ENCODE data around the gene TOM1. TPM values are rescaled to one million over a fixed set of nuclear protein-coding genes. Genes with fewer than 3 reads are reported as not detected.
A peak's percentile ranks its signal among the peaks of the same experiment; 100 is the strongest.

Gene TOM1
- total and polyA plus RNA-seq, 10 donors, result 19.9 to 92.1 (median 49.8) TPM

GRCh38 chr22:35386670-35387288, 87.1 kb downstream of the TOM1 start:
- Histone ChIP-seq H3K9me3 (no peaks in the 10 kb centered on the region), H3K4me3 (peak overlapping the region in 2 of 8 donors; percentile 10 to 32), H3K4me1 (peaks cover 0 to 18% (median 5%) of the 10 kb centered on the region in 6 donors), H3K36me3 (peaks cover 0 to 80% (median 12%) of the 10 kb centered on the region in 6 donors), H3K27me3 (replicated peaks in 1 of 7) (no peaks in the 10 kb centered on the region), H3K27ac (peak overlapping the region in 1 of 8 donors; percentile 5)
- WGBS, 5 donors, result 94 to 95% (median 94%) methylated on average over 9 to 19 of the region's 19 CpGs
- peak; percentile 82 to 90 (median 89) for TF ChIP-seq POLR2AphosphoS5 (IDR thresholded peaks at IDR 0.05)
- no peak for TF ChIP-seq CTCF (IDR thresholded peaks at IDR 0.05 in 8 of 11, conservative IDR thresholded peaks at IDR 0.05 in 3 of 11)
- TF ChIP-seq POLR2A (IDR thresholded peaks at IDR 0.05), result peak in 2 of 3 donors; percentile 2 to 12
- intact Hi-C loops (cut with DNase I; ENCODE audit: low total_unique reads), result no loop called here
- no peak for DNase-seq

- H3K27me3 ChIP-seq (replicated peaks in 1 of 7), result no peaks in the 10 kb centered on the region
- H3K4me1 ChIP-seq, result peaks cover 0 to 31% (median 4%) of the 10 kb centered on the region in 6 donors
- TF ChIP-seq POLR2AphosphoS5 (IDR thresholded peaks at IDR 0.05) (peak in 2 of 3 donors; percentile 26 to 91), CTCF (IDR thresholded peaks at IDR 0.05 in 8 of 11, conservative IDR thresholded peaks at IDR 0.05 in 3 of 11) (no peak), POLR2A (IDR thresholded peaks at IDR 0.05) (peak in 1 of 3 donors; percentile 37)
- H3K36me3 ChIP-seq, result peaks cover 0 to 76% (median 12%) of the 10 kb centered on the region in 6 donors
- H3K9me3 ChIP-seq, result no peaks in the 10 kb centered on the region
- intact Hi-C loops (cut with DNase I; ENCODE audit: low total_unique reads), result no loop called here
- no peak for DNase-seq
- H3K27ac ChIP-seq, result no peak overlapping the region
- no peak overlapping the region for H3K4me3 ChIP-seq
- WGBS, 5 donors, result 67 to 91% (median 83%) methylated on average over 4 to 5 of the region's 5 CpGs
These were observed 91.2 kb downstream of the TOM1 start for GRCh38 chr22:35390933-35391332.

GRCh38 chr22:35392357-35392756, 92.7 kb downstream of the TOM1 start:
- DNase-seq, result no peak
- peaks cover 0 to 46% (median 17%) of the 10 kb centered on the region in 6 donors for H3K4me1 ChIP-seq
- 65 to 79% (median 74%) methylated on average over 2 of the region's 2 CpGs for WGBS, 5 donors
- no peaks in the 10 kb centered on the region for H3K9me3 ChIP-seq
- peak in 2 of 3 donors; percentile 54 to 82 for TF ChIP-seq POLR2AphosphoS5 (IDR thresholded peaks at IDR 0.05)
- no peak for TF ChIP-seq POLR2A (IDR thresholded peaks at IDR 0.05)
- H3K27me3 ChIP-seq (replicated peaks in 1 of 7), result no peaks in the 10 kb centered on the region
- peaks cover 0 to 62% (median 6%) of the 10 kb centered on the region in 6 donors for H3K36me3 ChIP-seq
- intact Hi-C loops (cut with DNase I; ENCODE audit: low total_unique reads), result no loop called here
- no peak overlapping the region for H3K4me3 ChIP-seq
- peak overlapping the region in 4 of 8 donors; percentile 34 to 67 (median 41) for H3K27ac ChIP-seq

- Histone ChIP-seq H3K4me3 (no peak overlapping the region), H3K27ac (peak overlapping the region in 3 of 8 donors; percentile 19 to 67 (median 34)), H3K27me3 (replicated peaks in 1 of 7) (no peaks in the 10 kb centered on the region), H3K9me3 (no peaks in the 10 kb centered on the region), H3K4me1 (peaks cover 0 to 56% (median 23%) of the 10 kb centered on the region in 6 donors), H3K36me3 (peaks cover 0 to 52% (median 3%) of the 10 kb centered on the region in 6 donors)
- no peak for DNase-seq
- intact Hi-C loops (cut with DNase I; ENCODE audit: low total_unique reads), result no loop called here
- 80 to 93% (median 87%) methylated on average over 16 of the region's 16 CpGs for WGBS, 5 donors
- TF ChIP-seq POLR2AphosphoS5 (IDR thresholded peaks at IDR 0.05) (peak; percentile 39 to 85 (median 51)), POLR2A (IDR thresholded peaks at IDR 0.05) (no peak)
These were observed 93.7 kb downstream of the TOM1 start for GRCh38 chr22:35393116-35394010.
